Muscle of back (tissue), 11 donors: ENCODE data around the gene BET1L. TPM values are rescaled to one million over a fixed set of nuclear protein-coding genes. Genes with fewer than 3 reads are reported as not detected.
"Not testable (repeated sequence)": the region's sequence is repeated elsewhere in the genome, so short reads cannot be mapped to it uniquely, and the experiment has no call there.

Experiments
- DNase-seq, 3 donors: peaks; one replicate each; pipeline versions ENCODE4 v3.0.0 to v3.0.0-alpha.2; 2013
- polyA plus RNA-seq, 10 donors: library from polyadenylated mRNA; unstranded; fragments of 120-200 nt; gene quantifications; one replicate each; pipeline ENCODE4 v1.2.1, GENCODE V29; 2013; ENCODE audit not compliant: insufficient read length in 10 of 10

Gene BET1L
- polyA plus RNA-seq, 10 donors: 27.5 to 42.2 (median 34.8) TPM

- DNase-seq: no peak
Measured at GRCh38 chr11:232783-233565, 25.8 kb upstream of the BET1L start.

DNA sequence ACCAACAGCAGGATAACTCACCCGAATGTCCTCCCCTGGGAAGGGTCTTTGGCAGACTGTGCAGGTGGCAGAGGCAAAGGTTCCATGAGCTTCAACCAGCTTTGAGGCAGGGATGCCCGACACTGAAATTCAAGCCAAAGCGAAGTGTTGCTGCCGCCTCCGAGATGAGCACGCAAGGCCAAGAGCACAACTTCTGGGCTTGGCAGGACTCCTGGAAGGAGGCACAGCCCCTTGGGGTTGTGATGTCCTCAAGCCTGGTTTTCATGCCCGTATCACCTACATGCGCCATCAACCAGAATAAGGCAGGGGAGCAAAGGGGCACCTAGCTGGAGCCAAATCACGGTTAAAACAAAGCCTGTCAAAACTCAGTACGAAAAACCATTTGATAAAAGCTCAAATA is 23.2 kb upstream of the BET1L start:
- no peak for DNase-seq

- DNase-seq: no peak
Measured at GRCh38 chr11:227824-228379, 20.7 kb upstream of the BET1L start.

DNA sequence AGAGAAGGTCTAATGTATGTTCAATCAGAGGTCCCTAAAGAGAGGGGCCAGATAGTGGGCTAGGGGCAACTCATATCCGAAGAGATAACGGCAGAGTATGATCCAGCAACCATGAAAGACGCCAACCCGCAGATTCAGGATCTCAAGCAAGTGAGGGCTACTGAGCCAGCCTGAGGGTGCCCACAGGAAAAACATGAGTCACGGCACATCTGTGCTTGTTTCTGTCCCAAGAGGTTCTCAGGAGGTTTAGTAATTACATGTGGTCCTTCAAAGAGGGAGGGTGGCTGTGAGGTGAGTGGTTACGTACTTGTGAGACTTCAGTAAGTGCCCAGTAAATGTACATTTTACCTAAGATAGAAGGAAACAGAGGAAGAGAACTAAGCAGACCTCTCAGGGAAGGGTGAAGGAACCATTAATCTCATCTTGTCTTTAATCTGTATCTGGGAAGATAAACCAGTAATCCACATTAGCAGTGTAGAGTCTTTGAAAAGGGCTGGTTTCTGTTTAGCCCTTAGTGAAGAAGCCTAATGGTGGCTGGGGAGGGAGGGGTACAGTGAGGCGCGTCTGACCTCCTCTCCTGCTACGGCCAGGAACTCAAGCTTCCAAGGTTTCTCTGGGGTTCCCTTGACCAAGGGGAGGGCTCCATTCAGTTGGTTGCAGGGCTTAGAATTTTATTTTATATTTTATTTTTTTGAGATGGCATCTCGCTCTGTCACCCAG is 18.7 kb upstream of the BET1L start:
- DNase-seq: no peak

- no peak for DNase-seq
Measured at GRCh38 chr11:224424-224823, 17.2 kb upstream of the BET1L start.

DNA sequence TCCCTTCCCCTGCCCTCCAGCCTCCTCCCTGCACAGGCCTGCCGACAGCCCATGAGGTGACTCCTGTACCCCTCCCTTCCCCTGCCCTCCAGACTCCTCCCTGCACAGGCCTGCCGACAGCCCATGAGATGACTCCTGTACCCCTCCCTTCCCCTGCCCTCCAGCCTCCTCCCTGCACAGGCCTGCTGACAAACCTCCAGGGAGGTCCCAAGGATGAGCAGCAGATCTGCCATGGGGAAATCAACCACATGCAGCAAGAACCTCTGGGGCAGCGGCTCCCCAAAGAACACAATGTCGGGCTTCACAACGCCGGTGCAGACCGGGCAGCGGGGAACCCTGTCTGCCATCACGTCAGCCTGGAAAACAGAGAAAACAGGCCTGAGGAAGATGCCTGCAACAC is 16.7 kb upstream of the BET1L start:
- DNase-seq: no peak

GRCh38 chr11:223026-223789 is 16.0 kb upstream of the BET1L start:
- DNase-seq: no peak

GRCh38 chr11:221998-222789 is 15.0 kb upstream of the BET1L start:
- no peak for DNase-seq

GRCh38 chr11:221539-221938 is 14.3 kb upstream of the BET1L start:
- DNase-seq: no peak

- not testable (repeated sequence) for DNase-seq
Measured at GRCh38 chr11:220641-221215, 13.5 kb upstream of the BET1L start.

DNA sequence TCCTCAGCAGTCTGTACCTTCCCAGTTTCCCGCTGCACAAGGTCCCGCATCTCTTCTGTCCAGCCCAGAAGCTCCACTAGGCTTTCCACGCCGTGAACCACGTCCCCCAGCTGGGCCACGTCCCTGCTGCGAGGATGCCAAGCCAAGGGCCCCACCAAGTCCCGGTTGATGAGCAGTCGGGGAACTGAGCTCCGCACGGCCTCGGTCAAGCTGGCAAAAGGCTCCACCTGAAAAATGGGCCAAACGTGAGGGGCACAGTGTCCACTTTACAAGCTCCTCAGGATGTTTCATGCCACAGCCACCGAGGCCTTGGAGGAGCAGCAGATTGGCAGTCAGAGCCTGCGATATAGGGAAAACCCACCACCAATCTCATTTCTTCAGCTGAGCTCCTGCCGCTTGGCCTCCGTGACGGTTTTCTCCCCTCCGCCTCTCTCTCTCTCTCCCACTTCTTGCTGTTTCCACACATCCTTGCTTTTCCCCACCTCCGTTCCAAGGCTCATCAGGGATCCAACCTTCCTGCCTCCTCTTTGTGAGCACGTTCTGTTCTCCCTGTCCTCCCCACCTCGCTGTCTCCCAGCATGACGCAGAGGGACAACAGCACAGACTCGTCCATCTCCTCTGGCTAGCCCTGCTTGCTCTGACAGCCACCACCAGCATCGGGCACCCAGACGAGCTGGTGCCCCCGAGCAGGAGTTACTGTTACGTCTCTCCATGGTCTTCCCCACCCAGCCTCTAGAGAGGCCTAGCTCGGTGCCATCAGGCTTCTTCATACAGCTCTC is 11.8 kb upstream of the BET1L start:
- no peak for DNase-seq

DNA sequence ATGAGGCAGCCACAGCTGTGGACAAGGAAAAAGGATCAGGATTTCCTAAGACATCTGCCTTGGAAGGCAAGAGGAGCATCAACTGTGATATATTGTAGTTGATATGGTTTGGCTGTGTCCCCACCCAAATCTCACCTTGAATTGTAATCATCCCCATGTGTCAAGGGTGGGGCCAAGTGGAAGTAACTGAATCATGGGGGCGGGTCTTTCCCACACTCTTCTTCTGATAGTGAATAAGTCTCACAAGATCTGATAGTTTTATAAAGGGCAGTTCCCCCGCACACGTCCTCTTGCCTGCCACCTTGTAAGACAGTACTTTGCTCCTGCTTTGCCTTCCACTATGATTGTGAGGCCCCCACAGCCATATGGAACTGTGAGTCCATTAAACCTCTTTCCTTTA is 10.5 kb upstream of the BET1L start:
- DNase-seq: no peak

GRCh38 chr11:216081-216974 is 9.1 kb upstream of the BET1L start:
- no peak for DNase-seq

- no peak for DNase-seq
Measured at GRCh38 chr11:215581-216037, 8.4 kb upstream of the BET1L start.

DNA sequence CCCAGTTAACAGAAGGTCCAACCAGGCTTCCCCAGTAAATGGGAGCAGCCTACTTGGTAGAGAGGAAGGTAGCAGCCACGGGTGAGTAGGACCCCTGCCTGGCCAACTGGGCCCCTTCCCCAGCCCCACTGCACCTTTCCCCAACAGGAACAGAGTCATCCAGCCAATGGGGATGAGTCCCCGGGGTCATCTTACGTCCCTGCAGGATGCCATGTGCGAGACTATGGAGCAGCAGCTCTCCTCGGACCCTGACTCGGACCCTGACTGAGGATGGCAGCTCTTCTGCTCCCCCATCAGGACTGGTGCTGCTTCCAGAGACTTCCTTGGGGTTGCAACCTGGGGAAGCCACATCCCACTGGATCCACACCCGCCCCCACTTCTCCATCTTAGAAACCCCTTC is 6.9 kb upstream of the BET1L start:
- no peak for DNase-seq

- no peak for DNase-seq
Measured at GRCh38 chr11:213111-213510, 5.9 kb upstream of the BET1L start.

GRCh38 chr11:212150-213100 is 5.2 kb upstream of the BET1L start:
- DNase-seq: no peak

GRCh38 chr11:211741-212140 is 4.5 kb upstream of the BET1L start:
- DNase-seq: no peak
